Left forelimb (tissue), 1 donor: Measurements from ENCODE around the gene PTPDC1.

Source experiments
- DNase-seq: peaks from one replicate; pipeline ENCODE4 v3.0.0-alpha.2; 2018; ENCODE audit warnings: low spot score

The PTPDC1 gene

DNA sequence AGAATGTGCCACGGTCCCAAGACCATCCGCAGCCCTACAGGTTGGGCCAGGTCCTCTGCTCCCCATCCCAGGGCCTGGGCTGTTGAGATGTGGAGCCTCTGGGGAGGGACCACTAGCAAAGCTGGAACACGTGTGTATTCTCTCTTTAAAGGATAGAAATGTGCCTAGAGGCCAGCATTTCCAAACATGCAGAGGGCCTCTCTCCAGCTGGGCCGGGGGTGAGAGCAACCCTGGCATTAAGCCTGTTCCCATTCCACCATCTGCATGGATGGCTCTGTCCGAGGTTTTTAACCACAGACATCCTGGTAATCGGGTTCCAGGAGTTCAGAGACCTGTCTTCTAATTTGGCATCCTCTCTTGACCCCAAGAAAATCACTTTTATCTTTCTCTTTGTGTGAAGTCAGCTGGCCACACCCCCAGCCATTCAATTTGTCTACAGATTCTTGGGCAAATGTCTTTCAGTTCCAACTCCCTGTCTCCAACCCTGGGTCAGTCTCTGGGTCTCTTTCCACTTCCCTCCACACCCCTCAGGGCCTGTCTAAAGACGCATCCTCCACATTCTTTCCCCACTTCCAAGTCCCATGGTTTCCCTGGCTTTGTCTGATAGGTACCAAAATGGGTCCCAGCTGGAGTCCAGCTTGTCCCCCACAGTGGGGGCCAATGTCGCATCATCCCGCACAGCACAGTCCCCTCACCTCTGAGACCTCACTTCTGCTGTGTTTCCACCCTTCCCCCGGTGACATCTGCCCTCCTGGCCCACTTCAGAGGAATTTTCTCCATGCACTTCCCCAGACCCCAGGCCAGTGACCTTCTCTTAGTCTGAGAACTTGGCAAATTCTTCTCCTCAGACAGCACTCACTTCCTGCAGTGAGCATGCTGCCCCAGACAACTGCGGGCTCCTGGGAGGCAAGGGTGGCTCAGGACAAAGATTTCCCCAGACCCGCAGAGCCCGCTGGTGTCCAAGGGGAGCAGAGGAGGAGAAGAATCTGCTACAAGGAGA lies 56.8 kb downstream of the PTPDC1 start:
- DNase-seq = no peak

- no peak for DNase-seq
Measured at GRCh38 chr9:94142353-94142752, 58.1 kb downstream of the PTPDC1 start.

GRCh38 chr9:94144394-94144793 lies 60.1 kb downstream of the PTPDC1 start:
- DNase-seq = no peak

DNA sequence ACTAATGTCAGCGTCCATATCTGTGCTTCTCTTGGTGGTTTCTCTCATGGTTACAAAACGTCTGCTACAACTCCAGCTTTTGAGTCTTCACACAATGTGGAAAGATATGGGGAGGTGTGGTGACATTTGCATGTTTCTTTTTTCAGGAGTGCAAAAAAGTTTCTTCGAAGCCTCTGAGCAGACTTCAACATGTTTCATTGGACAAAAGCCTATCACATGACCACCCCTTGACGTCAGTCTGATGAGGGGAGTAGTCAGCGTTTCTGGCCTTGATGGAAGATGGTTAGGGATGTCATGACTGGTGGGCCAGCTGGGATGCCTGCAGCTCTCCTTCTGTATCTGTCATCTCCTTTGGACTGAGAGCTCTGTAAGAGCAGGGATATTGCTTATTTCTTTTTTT lies 61.4 kb downstream of the PTPDC1 start:
- DNase-seq = no peak

- DNase-seq = no peak
Measured at GRCh38 chr9:94147776-94148175, 63.5 kb downstream of the PTPDC1 start.

GRCh38 chr9:94148419-94148818 lies 64.2 kb downstream of the PTPDC1 start:
- DNase-seq = no peak

DNA sequence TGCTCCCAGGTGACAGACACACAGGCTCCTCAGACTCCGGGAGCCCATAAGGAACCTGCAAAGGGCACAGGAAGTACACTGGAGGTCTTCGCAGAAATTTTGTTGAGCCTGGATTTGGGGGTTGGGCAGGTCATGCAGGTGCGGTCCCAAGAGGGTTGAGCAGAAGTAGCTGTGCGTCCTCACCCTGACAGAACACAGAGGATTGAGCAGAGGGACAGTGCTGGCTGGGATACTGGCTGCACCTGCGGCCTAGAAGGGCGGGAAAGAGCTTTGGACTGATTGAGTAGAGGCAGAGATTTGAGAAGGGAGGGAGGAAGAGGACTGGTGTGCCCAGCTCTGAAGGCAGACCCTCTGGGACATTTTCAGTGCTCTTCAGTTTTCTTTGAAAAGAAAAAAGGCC lies 65.4 kb downstream of the PTPDC1 start:
- DNase-seq = no peak

DNA sequence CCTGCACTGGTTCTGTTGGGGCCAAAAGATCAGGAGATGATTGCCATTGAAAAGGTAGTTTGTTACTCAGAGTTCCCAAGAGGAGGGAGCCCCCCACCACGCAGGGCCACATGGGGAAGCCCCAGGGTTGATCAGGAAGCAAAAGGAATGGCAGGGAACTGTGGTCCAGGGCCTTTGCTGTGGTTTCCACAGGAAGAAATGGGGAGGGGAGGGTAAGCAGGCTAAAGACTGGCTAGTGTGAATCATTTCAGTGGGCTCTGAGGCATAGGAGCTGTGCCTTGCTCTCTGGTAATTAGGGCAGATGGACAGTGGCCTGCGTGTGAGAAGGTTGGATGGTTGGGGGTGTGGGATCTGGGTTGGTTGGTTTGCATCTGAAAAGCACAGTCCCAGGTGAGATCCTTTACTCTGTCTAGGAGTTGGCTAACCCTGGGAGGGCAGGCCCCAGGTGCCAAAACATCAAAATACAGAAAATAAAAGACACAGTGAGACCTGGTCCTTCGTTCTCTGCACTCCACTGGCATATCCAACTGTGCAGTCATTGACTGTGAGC lies 66.1 kb downstream of the PTPDC1 start:
- no peak for DNase-seq

GRCh38 chr9:94150890-94151650 lies 66.8 kb downstream of the PTPDC1 start:
- no peak for DNase-seq

DNA sequence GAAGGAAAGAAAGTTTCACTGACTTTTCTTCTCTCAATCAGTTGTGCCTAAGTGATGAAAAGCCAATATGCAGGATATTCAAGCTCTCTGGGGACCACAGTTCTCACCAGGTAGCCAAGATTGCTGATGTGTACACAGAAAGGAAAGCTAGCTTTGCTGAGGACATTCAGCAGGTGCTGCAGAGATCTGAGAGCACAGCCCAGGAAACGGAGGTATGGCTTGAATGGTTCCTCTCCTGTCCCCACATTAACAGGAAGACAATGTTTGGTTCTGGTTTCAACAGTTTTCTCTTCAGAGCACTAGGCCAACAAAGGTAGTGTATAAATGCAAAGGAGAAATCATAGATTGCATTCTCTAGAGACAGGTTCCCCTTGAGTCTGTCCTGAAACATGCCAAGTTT lies 69.6 kb downstream of the PTPDC1 start:
- DNase-seq = no peak

- no peak for DNase-seq
Measured at GRCh38 chr9:94156348-94157049, 72.2 kb downstream of the PTPDC1 start.

DNA sequence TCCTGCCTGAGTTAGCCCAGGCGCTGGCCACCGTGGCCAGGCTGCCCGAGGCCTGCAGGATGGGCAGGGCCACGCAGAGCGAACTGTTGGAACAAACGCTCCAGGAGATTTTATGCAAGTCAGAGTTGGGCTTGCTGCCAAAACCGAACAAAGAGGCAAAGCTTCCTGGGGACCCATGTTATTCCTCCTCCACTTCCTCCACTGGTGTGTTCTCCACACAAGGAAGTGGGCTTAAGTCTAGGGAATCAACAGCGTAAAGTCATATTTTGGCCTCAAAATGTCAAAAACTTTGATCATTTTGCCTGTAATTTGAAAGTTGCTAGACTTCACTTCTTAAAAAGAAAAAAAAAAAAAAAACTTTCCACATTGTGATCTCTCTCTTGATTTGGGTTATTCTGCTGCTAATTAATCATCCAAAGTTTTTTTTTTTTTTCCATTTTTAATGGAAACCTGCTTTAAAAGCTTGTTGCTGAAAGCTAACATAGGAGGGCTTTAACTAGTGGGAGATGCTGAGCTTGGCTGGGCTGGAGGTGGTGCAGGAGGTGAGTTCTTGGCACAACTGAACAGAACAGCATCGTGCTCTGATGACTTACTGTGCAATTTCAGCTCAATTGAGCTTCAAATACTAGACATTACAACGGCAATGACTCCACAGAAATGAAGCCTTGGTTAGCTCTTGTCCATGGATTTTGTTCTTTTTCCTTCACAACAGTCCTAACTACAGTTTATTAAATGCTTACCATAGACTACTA lies 73.0 kb downstream of the PTPDC1 start:
- DNase-seq = no peak
